ENCODE data around the gene TMEM240.

The TMEM240 gene

GRCh38 chr1:1551524-1552262, 11.3 kb upstream of the TMEM240 start:
- H3K4me2 ChIP-seq = no peak overlapping the region
- no peaks in the 10 kb centered on the region for H3K27me3 ChIP-seq (ENCODE audit: insufficient read depth, low read depth)
- no peak overlapping the region for H3K9ac ChIP-seq
- no peak overlapping the region for H2AFZ ChIP-seq (ENCODE audit: low read depth)
- 0 out of 2 replicates have a peak, but pooled peaks cover 8% of the 10 kb centered on the region for H4K20me1 ChIP-seq (ENCODE audit: insufficient read depth)
- TF ChIP-seq, protein P1, sequence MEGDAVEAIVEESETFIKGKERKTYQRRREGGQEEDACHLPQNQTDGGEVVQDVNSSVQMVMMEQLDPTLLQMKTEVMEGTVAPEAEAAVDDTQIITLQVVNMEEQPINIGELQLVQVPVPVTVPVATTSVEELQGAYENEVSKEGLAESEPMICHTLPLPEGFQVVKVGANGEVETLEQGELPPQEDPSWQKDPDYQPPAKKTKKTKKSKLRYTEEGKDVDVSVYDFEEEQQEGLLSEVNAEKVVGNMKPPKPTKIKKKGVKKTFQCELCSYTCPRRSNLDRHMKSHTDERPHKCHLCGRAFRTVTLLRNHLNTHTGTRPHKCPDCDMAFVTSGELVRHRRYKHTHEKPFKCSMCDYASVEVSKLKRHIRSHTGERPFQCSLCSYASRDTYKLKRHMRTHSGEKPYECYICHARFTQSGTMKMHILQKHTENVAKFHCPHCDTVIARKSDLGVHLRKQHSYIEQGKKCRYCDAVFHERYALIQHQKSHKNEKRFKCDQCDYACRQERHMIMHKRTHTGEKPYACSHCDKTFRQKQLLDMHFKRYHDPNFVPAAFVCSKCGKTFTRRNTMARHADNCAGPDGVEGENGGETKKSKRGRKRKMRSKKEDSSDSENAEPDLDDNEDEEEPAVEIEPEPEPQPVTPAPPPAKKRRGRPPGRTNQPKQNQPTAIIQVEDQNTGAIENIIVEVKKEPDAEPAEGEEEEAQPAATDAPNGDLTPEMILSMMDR (conservative IDR thresholded peaks at IDR 0.05; ENCODE audit: low read depth, low read length) = no peak
- H3K36me3 ChIP-seq (ENCODE audit: insufficient read depth) = no peaks in the 10 kb centered on the region
- no peak overlapping the region for H3K27ac ChIP-seq
- H3K4me1 ChIP-seq (ENCODE audit: low read depth, poor library complexity, severe bottlenecking) = no peaks in the 10 kb centered on the region
- no peak overlapping the region for H3K4me3 ChIP-seq (IDR thresholded peaks at IDR 0.05; ENCODE audit: insufficient read depth, low read depth, low read length)
- H3K79me2 ChIP-seq (ENCODE audit: insufficient read depth, low read depth) = peaks cover 12% of the 10 kb centered on the region; the same call in 1 of the 2 replicates

DNA sequence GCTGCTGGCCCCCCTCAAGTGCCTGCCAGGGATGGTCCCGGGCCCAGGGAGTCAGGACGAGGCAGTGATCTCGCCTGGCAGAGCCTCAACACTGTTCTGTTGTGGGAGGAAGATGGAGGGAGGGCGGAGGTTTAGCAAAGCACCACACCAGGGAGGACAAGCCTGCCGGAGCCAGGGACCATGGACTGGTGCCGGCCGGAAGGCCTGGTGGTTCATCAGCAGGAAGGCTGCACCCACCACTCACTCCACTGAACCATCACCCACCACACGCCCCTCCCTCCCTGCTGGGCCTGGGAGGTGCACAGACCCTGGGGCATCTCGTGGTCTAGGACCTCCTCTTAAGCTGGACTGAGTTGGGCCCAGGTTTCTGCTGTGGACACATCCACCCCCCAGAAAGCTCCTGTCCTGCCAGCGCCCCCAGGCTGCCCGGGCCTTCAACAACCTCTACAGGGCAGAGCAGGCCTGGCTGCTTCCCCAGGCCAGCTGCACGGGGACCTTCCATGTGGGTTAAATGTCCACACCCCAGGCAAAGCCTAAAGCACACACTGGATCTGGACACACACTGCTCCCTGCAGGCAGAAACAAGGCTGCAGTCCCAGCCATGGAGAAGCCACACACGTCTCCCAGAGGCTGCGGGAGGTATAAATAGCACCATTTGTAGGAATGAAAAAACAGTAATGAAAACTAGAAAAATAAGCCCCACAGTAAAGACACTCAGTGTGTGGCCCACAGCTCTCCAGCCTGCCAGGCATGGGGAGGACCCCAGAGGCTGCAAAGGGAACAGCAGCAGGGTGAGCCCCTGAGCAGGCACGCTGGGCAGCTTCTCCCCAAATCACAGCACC, 10.4 kb upstream of the TMEM240 start:
- H3K9ac ChIP-seq = no peak overlapping the region
- no peak overlapping the region for H3K27ac ChIP-seq
- peaks cover 12% of the 10 kb centered on the region; the same call in 1 of the 2 replicates for H3K79me2 ChIP-seq (ENCODE audit: insufficient read depth, low read depth)
- H3K27me3 ChIP-seq (ENCODE audit: insufficient read depth, low read depth) = no peaks in the 10 kb centered on the region
- 0 out of 2 replicates have a peak, but pooled peaks cover 8% of the 10 kb centered on the region for H4K20me1 ChIP-seq (ENCODE audit: insufficient read depth)
- no peaks in the 10 kb centered on the region for H3K4me1 ChIP-seq (ENCODE audit: low read depth, poor library complexity, severe bottlenecking)
- no peaks in the 10 kb centered on the region for H3K36me3 ChIP-seq (ENCODE audit: insufficient read depth)
- TF ChIP-seq, protein P1 (conservative IDR thresholded peaks at IDR 0.05; ENCODE audit: low read depth, low read length) = peak; percentile 39; the same call in 1 of the 2 replicates
- H3K4me3 ChIP-seq (IDR thresholded peaks at IDR 0.05; ENCODE audit: insufficient read depth, low read depth, low read length) = no peak overlapping the region
- H3K4me2 ChIP-seq = no peak overlapping the region
- H2AFZ ChIP-seq (ENCODE audit: low read depth) = no peak overlapping the region

DNA sequence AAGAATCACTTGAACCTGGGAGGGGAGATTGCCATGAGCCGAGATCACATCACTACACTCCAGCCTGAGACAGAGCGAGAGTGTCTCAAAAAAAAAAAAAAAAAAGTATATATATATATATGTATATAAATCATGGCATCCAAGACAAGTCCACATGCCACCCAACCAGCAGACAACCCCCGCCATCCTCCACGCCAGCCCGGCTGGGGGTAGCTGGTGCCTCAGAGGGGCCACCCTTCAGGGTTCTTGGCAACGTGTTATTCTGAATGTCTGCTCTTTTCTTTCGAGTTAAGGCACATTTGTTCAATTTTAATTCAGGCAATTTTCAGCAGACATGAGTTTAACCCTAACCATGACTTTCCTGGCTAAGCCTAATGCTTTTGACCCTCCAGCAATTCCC, 9.7 kb upstream of the TMEM240 start:
- Histone ChIP-seq H3K27me3 (ENCODE audit: insufficient read depth, low read depth) (no peaks in the 10 kb centered on the region), H3K36me3 (ENCODE audit: insufficient read depth) (no peaks in the 10 kb centered on the region), H3K4me1 (ENCODE audit: low read depth, poor library complexity, severe bottlenecking) (no peaks in the 10 kb centered on the region), H3K27ac (no peak overlapping the region), H3K79me2 (ENCODE audit: insufficient read depth, low read depth) (peaks cover 12% of the 10 kb centered on the region; the same call in 1 of the 2 replicates), H4K20me1 (ENCODE audit: insufficient read depth) (0 out of 2 replicates have a peak, but pooled peaks cover 8% of the 10 kb centered on the region), H3K4me2 (no peak overlapping the region), H3K9ac (no peak overlapping the region), H2AFZ (ENCODE audit: low read depth) (no peak overlapping the region), H3K4me3 (IDR thresholded peaks at IDR 0.05; ENCODE audit: insufficient read depth, low read depth, low read length) (no peak overlapping the region)
- TF ChIP-seq, protein P1 (conservative IDR thresholded peaks at IDR 0.05; ENCODE audit: low read depth, low read length) = no peak

DNA sequence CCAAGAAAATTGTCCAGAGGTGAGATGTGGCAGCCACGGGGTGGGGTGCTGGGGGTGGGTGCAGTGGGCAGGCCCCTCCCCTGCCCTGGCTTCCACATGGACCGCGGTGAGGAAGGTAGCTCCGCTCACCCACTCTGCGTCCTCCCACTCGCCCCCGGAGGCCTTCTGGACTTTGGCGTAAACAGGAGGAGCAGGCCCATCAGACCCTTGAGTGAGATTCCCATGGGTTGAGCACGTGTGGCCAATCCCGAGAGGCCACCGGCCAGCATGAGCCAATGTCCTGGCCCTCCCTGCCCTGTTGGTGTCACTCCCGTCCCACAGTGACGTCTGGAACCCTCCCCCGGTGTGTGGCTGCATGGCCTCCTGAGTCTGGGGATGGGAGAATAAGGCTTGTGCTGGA, 8.2 kb upstream of the TMEM240 start:
- Histone ChIP-seq H3K9ac (no peak overlapping the region), H4K20me1 (ENCODE audit: insufficient read depth) (0 out of 2 replicates have a peak, but pooled peaks cover 8% of the 10 kb centered on the region), H3K79me2 (ENCODE audit: insufficient read depth, low read depth) (peaks cover 12% of the 10 kb centered on the region; the same call in 1 of the 2 replicates), H3K27ac (no peak overlapping the region), H3K4me3 (IDR thresholded peaks at IDR 0.05; ENCODE audit: insufficient read depth, low read depth, low read length) (no peak overlapping the region), H3K4me1 (ENCODE audit: low read depth, poor library complexity, severe bottlenecking) (no peaks in the 10 kb centered on the region), H3K36me3 (ENCODE audit: insufficient read depth) (no peaks in the 10 kb centered on the region), H3K27me3 (ENCODE audit: insufficient read depth, low read depth) (no peaks in the 10 kb centered on the region), H2AFZ (ENCODE audit: low read depth) (no peak overlapping the region), H3K4me2 (no peak overlapping the region)
- TF ChIP-seq, protein P1 (conservative IDR thresholded peaks at IDR 0.05; ENCODE audit: low read depth, low read length) = no peak

Data from KMS-11 (cell line).